Measurements from ENCODE around the gene VPS37B.

GRCh38 chr12:122843455-122843854 is 52.5 kb downstream of the VPS37B start:
- no peak for TF ChIP-seq POLR2A (IDR thresholded peaks at IDR 0.05; ENCODE audit: low read depth, low read length)
- no peak for TF ChIP-seq TAF1 (IDR thresholded peaks at IDR 0.05; ENCODE audit: low read depth, low read length)

Measured in GM12891 (cell line).